Kidney (tissue), 14 donors: ENCODE results near the gene LRRK1. TPM values are rescaled to one million over a fixed set of nuclear protein-coding genes. Genes with fewer than 3 reads are reported as not detected.

ENCODE experiments used
- DNase-seq, 5 donors: peaks; one replicate each; pipeline ENCODE4 v3.0.0-alpha.2; 2013 to 2020
- FAIRE-seq: peaks from 2 replicates; lab custom pipeline; 2012; peaks lifted over from hg19 to GRCh38; lab: Jason Lieb, UNC
- H3K27ac ChIP-seq, 2 donors: one replicate each; pipeline ENCODE4 v1.7.0; 2013; ENCODE audit warnings: low read depth in 2 of 2, low read length in 2 of 2, inconsistent platforms in 1 of 2
- H3K27me3 ChIP-seq: one replicate; pipeline ENCODE4 v1.7.1; 2013; ENCODE audit warnings: low read length, inconsistent platforms; ENCODE audit not compliant: control insufficient read depth, insufficient read depth
- H3K36me3 ChIP-seq, 3 donors: one replicate each; pipeline versions ENCODE4 v1.7.0 to v1.7.1; 2013; ENCODE audit warnings: low read length in 3 of 3, control low read depth in 1 of 3, inconsistent platforms in 1 of 3; ENCODE audit not compliant: insufficient read depth in 3 of 3, control insufficient read depth in 2 of 3
- H3K4me1 ChIP-seq, 3 donors: one replicate each; pipeline versions ENCODE4 v1.7.0 to v1.7.1; 2013; ENCODE audit warnings: low read length in 3 of 3, inconsistent platforms in 1 of 3, low read depth in 1 of 3; ENCODE audit not compliant: control insufficient read depth in 2 of 3, insufficient read depth in 2 of 3
- H3K4me3 ChIP-seq, 3 donors: one replicate each; pipeline versions ENCODE4 v1.7.0 to v1.8.1; 2013; ENCODE audit warnings: low read length in 3 of 3, control low read depth in 1 of 3, inconsistent platforms in 1 of 3
- H3K9ac ChIP-seq, 3 donors: one replicate each; pipeline versions ENCODE4 v1.7.0 to v1.7.1; 2013; ENCODE audit warnings: low read length in 3 of 3, control low read depth in 1 of 3, inconsistent platforms in 1 of 3
- H3K9me3 ChIP-seq, 3 donors: one replicate each; pipeline versions ENCODE4 v1.7.0 to v1.7.1; 2013; ENCODE audit warnings: low read length in 3 of 3, control low read depth in 1 of 3, inconsistent platforms in 1 of 3; ENCODE audit not compliant: control insufficient read depth in 2 of 3, insufficient read depth in 1 of 3
- CTCF ChIP-seq: IDR thresholded peaks from 3 replicates; pipeline ENCODE4 v1.5.1; 2012; ENCODE audit warnings: mild to moderate bottlenecking, moderate library complexity, borderline replicate concordance; ENCODE audit not compliant: insufficient read depth; ENCODE audit errors: extremely low read depth
- intact Hi-C: fragments of 100-400 bp; cut with DNase I; formaldehyde crosslinking; loops from one replicate; pipeline ENCODE4 v1.11.1; 2022
- polyA plus RNA-seq: library from polyadenylated mRNA; stranded (reverse); fragments of 350-450 nt; fragmentation: Illumina TruSeq; extraction: RNeasy Lipid Tissue Mini Kit (QIAGEN cat#74804); gene quantifications from one replicate; pipeline ENCODE4 v1.2.3, GENCODE V29; 2014; ENCODE audit warnings: low read depth, low replicate concordance; ENCODE audit not compliant: insufficient read depth
- total RNA-seq: library from RNA; stranded (reverse); fragmentation: NEBNext Ultra II Directional; extraction: Animal tissue kit (Norgen Biotek cat#: 25700); gene quantifications from one replicate; pipeline ENCODE4 v1.2.1, GENCODE V29; 2021
- donor health status: control.
- donor health status: control.
- donor health status: control.
- donor health status: control.
- donor health status: control.
- donor health status: DM: yes; HTN: yes; CAD: no.
- donor health status: Normal renal cell carcinoma (clear cell type).

Gene LRRK1
- total and polyA plus RNA-seq, 2 donors from 2014 or later: 1.1 to 24.9 TPM

- Histone ChIP-seq H3K9me3 (no peaks in the 10 kb centered on the region), H3K36me3 (no peaks in the 10 kb centered on the region), H3K4me1 (no peaks in the 10 kb centered on the region), H3K27me3 (no peaks in the 10 kb centered on the region), H3K4me3 (no peak overlapping the region), H3K27ac (no peak overlapping the region), H3K9ac (no peak overlapping the region)
- TF ChIP-seq CTCF: no peak
- FAIRE-seq: no peak
- peak in 2 of 5 donors; percentile 5 to 34 for DNase-seq
- intact Hi-C loops: no loop called here
Observed at GRCh38 chr15:101059381-101060341, 140.5 kb downstream of the LRRK1 start.

- FAIRE-seq (no peak), DNase-seq (peak in 1 of 5 donors; percentile 69)
- no peaks in the 10 kb centered on the region for H3K9me3 ChIP-seq
- no peak for TF ChIP-seq CTCF
- H3K27me3 ChIP-seq: no peaks in the 10 kb centered on the region
- intact Hi-C loops: no loop called here
- no peaks in the 10 kb centered on the region for H3K4me1 ChIP-seq
- H3K4me3 ChIP-seq: no peak overlapping the region
- no peaks in the 10 kb centered on the region for H3K36me3 ChIP-seq
- no peak overlapping the region for H3K27ac ChIP-seq
- no peak overlapping the region for H3K9ac ChIP-seq
Observed at GRCh38 chr15:101060576-101061551, 141.7 kb downstream of the LRRK1 start.

- no peak overlapping the region for H3K9ac ChIP-seq
- DNase-seq (no peak), FAIRE-seq (no peak)
- intact Hi-C loops: no loop called here
- H3K36me3 ChIP-seq: no peaks in the 10 kb centered on the region
- H3K4me1 ChIP-seq: no peaks in the 10 kb centered on the region
- H3K4me3 ChIP-seq: no peak overlapping the region
- H3K9me3 ChIP-seq: no peaks in the 10 kb centered on the region
- no peaks in the 10 kb centered on the region for H3K27me3 ChIP-seq
- TF ChIP-seq CTCF: no peak
- no peak overlapping the region for H3K27ac ChIP-seq
Observed at GRCh38 chr15:101062063-101062462, 142.9 kb downstream of the LRRK1 start.
